Neural cell (in vitro differentiated cells): Measurements from ENCODE around the gene SEPTIN1. TPM values are rescaled to one million over a fixed set of nuclear protein-coding genes. Genes with fewer than 3 reads are reported as not detected.
"Not testable (repeated sequence)": the region's sequence is repeated elsewhere in the genome, so short reads cannot be mapped to it uniquely, and the experiment has no call there.

Source experiments
- H2AFZ ChIP-seq: fragments of 200-600, 300-800 bp; sonication (generic), shearing (Covaris generic); 2 replicates; pipeline ENCODE4 v1.6.0; 2014; ENCODE audit warnings: low read depth, mild to moderate bottlenecking, antibody characterized with exemption, low read length, moderate library complexity
- H3F3A ChIP-seq: fragments of 200-600 bp; shearing (Covaris generic); 2 replicates; pipeline ENCODE4 v1.6.1; 2016; ENCODE audit warnings: mild to moderate bottlenecking, moderate library complexity, mixed read lengths, antibody characterized with exemption, low read length; ENCODE audit not compliant: insufficient read depth, poor library complexity, severe bottlenecking
- H3K27ac ChIP-seq: fragments of 200-600, 300-800 bp; sonication (generic), shearing (Covaris generic); 2 replicates; pipeline ENCODE4 v1.5.1; 2014; ENCODE audit warnings: mild to moderate bottlenecking, low read length, moderate library complexity
- H3K27me3 ChIP-seq: fragments of 300-800, 200-600 bp; sonication (generic), shearing (Covaris generic); 2 replicates; pipeline ENCODE4 v1.6.0; 2014; ENCODE audit warnings: mild to moderate bottlenecking, low read depth, low read length, moderate library complexity; ENCODE audit not compliant: insufficient read depth
- H3K36me3 ChIP-seq: fragments of 300-800, 200-600 bp; sonication (generic), shearing (Covaris generic); 2 replicates; pipeline ENCODE4 v1.5.1; 2014; ENCODE audit warnings: mild to moderate bottlenecking, antibody characterized with exemption, low read length, moderate library complexity; ENCODE audit not compliant: insufficient read depth
- H3K4me2 ChIP-seq: fragments of 300-800, 200-600 bp; sonication (generic), shearing (Covaris generic); 2 replicates; pipeline ENCODE4 v1.6.0; 2014; ENCODE audit warnings: mild to moderate bottlenecking, low read length
- H3K4me3 ChIP-seq: fragments of 300-800, 200-600 bp; sonication (generic), shearing (Covaris generic); 2 replicates; pipeline ENCODE4 v1.5.1; 2014; ENCODE audit warnings: mild to moderate bottlenecking, low read length, moderate library complexity
- H3K79me2 ChIP-seq: fragments of 200-600 bp; shearing (Covaris generic); replicated peaks from 2 replicates; pipeline ENCODE4 v1.6.0; 2014; ENCODE audit warnings: mild to moderate bottlenecking, low read length, moderate library complexity; ENCODE audit not compliant: insufficient read depth
- H3K9ac ChIP-seq: fragments of 300-800, 200-600 bp; sonication (generic), shearing (Covaris generic); 2 replicates; pipeline ENCODE4 v1.6.1; 2016; ENCODE audit warnings: mild to moderate bottlenecking, low read length, mixed read lengths
- H3K9me2 ChIP-seq: fragments of 200-600 bp; shearing (Covaris generic); 2 replicates; pipeline ENCODE4 v1.6.1; 2016; ENCODE audit warnings: mild to moderate bottlenecking, low read length, mixed read lengths; ENCODE audit not compliant: insufficient read depth
- H3K9me3 ChIP-seq: fragments of 200-600, 300-800 bp; sonication (generic), shearing (Covaris generic); 2 replicates; pipeline ENCODE4 v1.6.1; 2016; ENCODE audit warnings: mild to moderate bottlenecking, mixed run types, low read length, moderate library complexity, mixed read lengths
- H4K20me1 ChIP-seq: fragments of 200-600 bp; shearing (Covaris generic); 2 replicates; pipeline ENCODE4 v1.6.1; 2016; ENCODE audit warnings: mild to moderate bottlenecking, mixed run types; ENCODE audit not compliant: insufficient read depth
- CTCF ChIP-seq: fragments of 450-650 bp; IDR thresholded peaks from 2 replicates; pipeline ENCODE4 v1.5.1; 2014; ENCODE audit warnings: antibody characterized with exemption, mild to moderate bottlenecking, moderate library complexity; ENCODE audit not compliant: poor library complexity, severe bottlenecking
- EP300 ChIP-seq: fragments of 450-650 bp; conservative IDR thresholded peaks from 2 replicates; pipeline ENCODE4 v1.6.1; 2014; ENCODE audit warnings: antibody characterized with exemption, mild to moderate bottlenecking, moderate library complexity; ENCODE audit not compliant: poor library complexity, severe bottlenecking
- EZH2 ChIP-seq: fragments of 200-600, 300-800 bp; shearing (Covaris generic), sonication (generic); IDR thresholded peaks from 2 replicates; pipeline ENCODE4 v1.6.1; 2014; ENCODE audit warnings: antibody characterized with exemption, low read length, borderline replicate concordance, mild to moderate bottlenecking; ENCODE audit not compliant: insufficient read depth, poor library complexity, severe bottlenecking
- MXI1 ChIP-seq: fragments of 450-650 bp; conservative IDR thresholded peaks from 2 replicates; pipeline ENCODE4 v1.6.1; 2014; ENCODE audit warnings: antibody characterized with exemption, mild to moderate bottlenecking; ENCODE audit not compliant: poor library complexity, severe bottlenecking
- POLR2AphosphoS5 ChIP-seq: IDR thresholded peaks from 2 replicates; pipeline ENCODE4 v1.6.1; 2012
- RAD21 ChIP-seq: fragments of 450-650 bp; conservative IDR thresholded peaks from 2 replicates; pipeline ENCODE4 v1.6.1; 2014; ENCODE audit warnings: antibody characterized with exemption, mild to moderate bottlenecking, moderate library complexity
- REST ChIP-seq: IDR thresholded peaks from 2 replicates; pipeline ENCODE4 v1.6.1; 2012; ENCODE audit warnings: borderline replicate concordance
- SMC3 ChIP-seq: fragments of 450-650 bp; conservative IDR thresholded peaks from 2 replicates; pipeline ENCODE4 v1.6.1; 2014; ENCODE audit warnings: antibody characterized with exemption, mild to moderate bottlenecking, moderate library complexity; ENCODE audit not compliant: poor library complexity
- TAF1 ChIP-seq: IDR thresholded peaks from 2 replicates; pipeline ENCODE4 v1.6.1; 2012; ENCODE audit warnings: low read depth
- polyA plus RNA-seq: library from polyadenylated mRNA; depleted of rRNA; stranded (reverse); fragments of >200 nt; gene quantifications from 2 replicates; pipeline ENCODE4 v1.2.3, GENCODE V29; 2014

SEPTIN1 gene
- polyA plus RNA-seq, 1 donor from 2014 or later = 0.38 TPM

- Histone ChIP-seq H3K4me2 (no peak overlapping the region), H3K9me2 (no peaks in the 10 kb centered on the region), H3K4me3 (no peak overlapping the region), H2AFZ (no peak overlapping the region), H3K79me2 (no peaks in the 10 kb centered on the region), H3K9me3 (no peaks in the 10 kb centered on the region), H3K27ac (no peak overlapping the region), H3F3A (no peaks in the 10 kb centered on the region), H3K36me3 (no peaks in the 10 kb centered on the region), H3K9ac (no peak overlapping the region), H3K27me3 (no peaks in the 10 kb centered on the region), H4K20me1 (no peaks in the 10 kb centered on the region)
- TF ChIP-seq CTCF (no peak), SMC3 (no peak), MXI1 (no peak), RAD21 (no peak), EZH2 (no peak), TAF1 (no peak), EP300 (no peak), POLR2AphosphoS5 (no peak), REST (no peak)
Measured at GRCh38 chr16:30340621-30341020, 41.7 kb downstream of the SEPTIN1 start.

- not testable (repeated sequence) for H3K36me3 ChIP-seq, H3K27me3 ChIP-seq, H3F3A ChIP-seq, H4K20me1 ChIP-seq, H3K9me2 ChIP-seq, H3K79me2 ChIP-seq, H3K27ac ChIP-seq, H3K4me2 ChIP-seq, H3K9ac ChIP-seq, H3K9me3 ChIP-seq, H2AFZ ChIP-seq, H3K4me3 ChIP-seq
Measured at GRCh38 chr16:30338715-30339114, 43.6 kb downstream of the SEPTIN1 start.

GRCh38 chr16:30337964-30338357, 44.4 kb downstream of the SEPTIN1 start:
- H3K4me3 ChIP-seq, H3K9ac ChIP-seq, H3K4me2 ChIP-seq, H3K27ac ChIP-seq, H3K36me3 ChIP-seq, H4K20me1 ChIP-seq, H2AFZ ChIP-seq, H3K9me3 ChIP-seq, H3K9me2 ChIP-seq, H3K27me3 ChIP-seq, H3K79me2 ChIP-seq, H3F3A ChIP-seq: not testable (repeated sequence)
